ENCODE results near the gene PTPRM. TPM values are rescaled to one million over a fixed set of nuclear protein-coding genes. Genes with fewer than 3 reads are reported as not detected.

PTPRM gene
- total RNA-seq, 1 experiment from 2014 or later, result 100.0 TPM

GRCh38 chr18:8177330-8178016, 610.4 kb downstream of the PTPRM start:
- BruUV-seq (replicated peaks), result no TSS peak
- H3K27me3 Mint-ChIP-seq (ENCODE audit: insufficient read depth, unreplicated experiment), result no peaks in the 10 kb centered on the region
- Histone ChIP-seq H3K4me3 (ENCODE audit: low read depth, low read length) (no peak overlapping the region), H3K4me1 (no peaks in the 10 kb centered on the region), H3K9me3 (no peaks in the 10 kb centered on the region), H3K36me3 (ENCODE audit: control insufficient read depth, insufficient read depth, low read length) (no peaks in the 10 kb centered on the region), H3K27me3 (replicated peaks; ENCODE audit: control insufficient read depth, insufficient read depth, low read length) (no peaks in the 10 kb centered on the region)
- CTCF ChIA-PET, result no interaction called here
- no peak overlapping the region for H3K4me3 Mint-ChIP-seq (ENCODE audit: unreplicated experiment)
- POLR2A ChIA-PET, result no interaction called here
- H3K36me3 Mint-ChIP-seq (ENCODE audit: insufficient read depth, unreplicated experiment), result peaks cover 4% of the 10 kb centered on the region
- no peak for TF ChIP-seq CTCF (IDR thresholded peaks at IDR 0.05; ENCODE audit: insufficient read depth in 1 of 2, low read depth in 1 of 2, low read length in 1 of 2, severe bottlenecking in 1 of 2, unreplicated experiment in 1 of 2)
- intact Hi-C loops (cut with micrococcal nuclease; ENCODE audit: unreplicated experiment), result no loop called here
- DNase-seq, result no peak
- no peaks in the 10 kb centered on the region for H3K4me1 Mint-ChIP-seq (ENCODE audit: low read depth, unreplicated experiment)
- no peaks in the 10 kb centered on the region for H3K9me3 Mint-ChIP-seq (ENCODE audit: unreplicated experiment)
- no peak overlapping the region for H3K27ac Mint-ChIP-seq (ENCODE audit: unreplicated experiment)

- Mint-ChIP-seq H3K27me3 (ENCODE audit: insufficient read depth, unreplicated experiment) (no peaks in the 10 kb centered on the region), H3K4me1 (ENCODE audit: low read depth, unreplicated experiment) (no peaks in the 10 kb centered on the region), H3K9me3 (ENCODE audit: unreplicated experiment) (no peaks in the 10 kb centered on the region), H3K36me3 (ENCODE audit: insufficient read depth, unreplicated experiment) (peaks cover 31% of the 10 kb centered on the region), H3K4me3 (ENCODE audit: unreplicated experiment) (no peak overlapping the region), H3K27ac (ENCODE audit: unreplicated experiment) (no peak overlapping the region)
- POLR2A ChIA-PET, result no interaction called here
- intact Hi-C loops (cut with micrococcal nuclease; ENCODE audit: unreplicated experiment), result no loop called here
- H3K27me3 ChIP-seq (replicated peaks; ENCODE audit: control insufficient read depth, insufficient read depth, low read length), result no peaks in the 10 kb centered on the region
- DNase-seq, result no peak
- no peaks in the 10 kb centered on the region for H3K9me3 ChIP-seq
- no peaks in the 10 kb centered on the region; the same call in 1 of the 2 replicates for H3K36me3 ChIP-seq (ENCODE audit: control insufficient read depth, insufficient read depth, low read length)
- H3K4me1 ChIP-seq, result no peaks in the 10 kb centered on the region
- BruUV-seq (replicated peaks), result no TSS peak
- H3K4me3 ChIP-seq (ENCODE audit: low read depth, low read length), result no peak overlapping the region
- CTCF ChIA-PET, result no interaction called here
- TF ChIP-seq CTCF (IDR thresholded peaks at IDR 0.05; ENCODE audit: insufficient read depth in 1 of 2, low read depth in 1 of 2, low read length in 1 of 2, severe bottlenecking in 1 of 2, unreplicated experiment in 1 of 2), result no peak
These were observed 619.3 kb downstream of the PTPRM start for GRCh38 chr18:8186413-8186812.

- Histone ChIP-seq H3K36me3 (ENCODE audit: control insufficient read depth, insufficient read depth, low read length) (no peaks in the 10 kb centered on the region; the same call in 1 of the 2 replicates), H3K4me3 (ENCODE audit: low read depth, low read length) (no peak overlapping the region), H3K4me1 (no peaks in the 10 kb centered on the region), H3K27me3 (replicated peaks; ENCODE audit: control insufficient read depth, insufficient read depth, low read length) (no peaks in the 10 kb centered on the region), H3K9me3 (no peaks in the 10 kb centered on the region)
- Mint-ChIP-seq H3K4me1 (ENCODE audit: low read depth, unreplicated experiment) (no peaks in the 10 kb centered on the region), H3K4me3 (ENCODE audit: unreplicated experiment) (no peak overlapping the region), H3K9me3 (ENCODE audit: unreplicated experiment) (no peaks in the 10 kb centered on the region), H3K36me3 (ENCODE audit: insufficient read depth, unreplicated experiment) (peaks cover 37% of the 10 kb centered on the region), H3K27me3 (ENCODE audit: insufficient read depth, unreplicated experiment) (no peaks in the 10 kb centered on the region), H3K27ac (ENCODE audit: unreplicated experiment) (no peak overlapping the region)
- POLR2A ChIA-PET, result no interaction called here
- DNase-seq, result no peak
- intact Hi-C loops (cut with micrococcal nuclease; ENCODE audit: unreplicated experiment), result no loop called here
- CTCF ChIA-PET, result no interaction called here
- no TSS peak for BruUV-seq (replicated peaks)
- TF ChIP-seq CTCF (IDR thresholded peaks at IDR 0.05; ENCODE audit: insufficient read depth in 1 of 2, low read depth in 1 of 2, low read length in 1 of 2, severe bottlenecking in 1 of 2, unreplicated experiment in 1 of 2), result no peak
These were observed 621.1 kb downstream of the PTPRM start for GRCh38 chr18:8188184-8188583.

Measured in Caco-2 (cell line).